ENCODE results near the gene FHOD3. TPM values are rescaled to one million over a fixed set of nuclear protein-coding genes. Genes with fewer than 3 reads are reported as not detected.

Gene FHOD3
- total and polyA plus RNA-seq, 2 of the 4 experiments (the other 2 are of a cell fraction) = 14.6 to 16.0 TPM

DNA sequence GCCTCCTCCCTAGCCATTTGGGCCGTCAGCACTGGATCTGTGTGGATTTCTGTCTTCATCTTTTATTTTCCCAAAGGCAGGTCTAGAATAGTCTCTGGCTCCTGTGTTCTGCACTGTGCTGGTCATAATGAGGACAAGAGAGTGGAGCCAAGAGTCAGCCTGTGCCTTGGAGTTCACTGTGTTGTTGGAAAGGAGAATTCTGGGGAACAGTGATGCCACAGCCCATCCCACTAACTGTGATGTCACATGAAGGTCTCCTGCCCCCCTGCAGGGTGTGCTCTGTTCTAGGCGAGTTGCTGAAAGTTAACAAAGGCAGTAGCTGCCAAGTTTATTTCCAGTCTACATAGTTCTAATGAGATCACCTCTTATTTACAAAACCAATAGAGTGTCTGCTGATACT is 282.8 kb downstream of the FHOD3 start:
- Histone ChIP-seq H3K36me3 (ENCODE audit: control insufficient read depth, insufficient read depth, low read length) (no peaks in the 10 kb centered on the region), H3K23ac (ENCODE audit: low read depth, low read length) (peak overlapping the region; percentile 85), H3K4me2 (ENCODE audit: low read depth, low read length) (peak overlapping the region; percentile 66; the same call in 1 of the 2 replicates), H2AFZ (replicated peaks; ENCODE audit: low read length, poor library complexity) (peak overlapping the region; percentile 75), H3K27me3 (ENCODE audit: control insufficient read depth, insufficient read depth, low read length) (no peaks in the 10 kb centered on the region), H2BK15ac (ENCODE audit: low read depth, low read length) (peak overlapping the region; percentile 84), H4K20me1 (ENCODE audit: insufficient read depth, low read length) (no peaks in the 10 kb centered on the region), H2AK5ac (ENCODE audit: low read depth, low read length) (peak overlapping the region; percentile 65), H3K14ac (replicated peaks; ENCODE audit: low read depth, low read length) (peak overlapping the region; percentile 93), H3K56ac (ENCODE audit: extremely low read depth, insufficient read depth, low read length) (peak overlapping the region; percentile 58), H4K5ac (ENCODE audit: low read depth, low read length) (peak overlapping the region; percentile 91), H3K9ac (ENCODE audit: low read depth, low read length) (peak overlapping the region; percentile 58; the same call in 1 of the 2 replicates), H2AK9ac (replicated peaks; ENCODE audit: low read depth, low read length, poor library complexity) (peak overlapping the region; percentile 6), H4K8ac (ENCODE audit: low read depth in 2 of 2, low read length in 2 of 2) (peak overlapping the region; percentile 51 to 91), H4K91ac (ENCODE audit: insufficient read depth, low read depth, low read length) (peak overlapping the region; percentile 90), H3K18ac (ENCODE audit: low read depth, low read length) (peak overlapping the region; percentile 63), H3K4ac (ENCODE audit: low read depth, low read length) (peak overlapping the region; percentile 95), H3K9me3 (ENCODE audit: control insufficient read depth, insufficient read depth, low read length) (no peaks in the 10 kb centered on the region), H3K4me1 (ENCODE audit: control insufficient read depth, insufficient read depth, low read length) (peaks cover 28% of the 10 kb centered on the region), H3K4me3 (ENCODE audit: insufficient read depth, low read depth, low read length) (no peak overlapping the region), H2BK120ac (ENCODE audit: low read depth, low read length) (peak overlapping the region; percentile 99), H3K27ac (ENCODE audit: insufficient read depth, low read length) (peak overlapping the region; percentile 85), H2BK20ac (ENCODE audit: low read depth, low read length) (peak overlapping the region; percentile 92), H2BK5ac (ENCODE audit: low read depth, low read length, poor library complexity, severe bottlenecking) (peak overlapping the region; percentile 97), H3K9me1 (ENCODE audit: insufficient read depth, low read length) (peaks cover 22% of the 10 kb centered on the region), H3K79me1 (ENCODE audit: low read depth in 1 of 2, low read length in 2 of 2) (peaks cover 0 to 17% of the 10 kb centered on the region in 2 experiments; a peak in 2 of 4 replicates)
- peak; percentile 51 for DNase-seq
- ATAC-seq (ENCODE audit: low read depth) = peak; percentile 73
- in situ Hi-C loops (cut with MboI; ENCODE audit: low sequenced_read_pairs) (no loop called here), intact Hi-C loops (cut with micrococcal nuclease) (no loop called here), dilution Hi-C loops (cut with HindIII; ENCODE audit: low sequenced_read_pairs, unreplicated experiment) (no loop called here)
- BruUV-seq (replicated peaks) = no TSS peak
- CTCF ChIA-PET = no interaction called here
- TF ChIP-seq, protein P1, sequence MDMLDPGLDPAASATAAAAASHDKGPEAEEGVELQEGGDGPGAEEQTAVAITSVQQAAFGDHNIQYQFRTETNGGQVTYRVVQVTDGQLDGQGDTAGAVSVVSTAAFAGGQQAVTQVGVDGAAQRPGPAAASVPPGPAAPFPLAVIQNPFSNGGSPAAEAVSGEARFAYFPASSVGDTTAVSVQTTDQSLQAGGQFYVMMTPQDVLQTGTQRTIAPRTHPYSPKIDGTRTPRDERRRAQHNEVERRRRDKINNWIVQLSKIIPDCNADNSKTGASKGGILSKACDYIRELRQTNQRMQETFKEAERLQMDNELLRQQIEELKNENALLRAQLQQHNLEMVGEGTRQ (IDR thresholded peaks at IDR 0.05; ENCODE audit: low read depth, low read length) = 0 out of 2 replicates have a peak, but pooled peaks have one; percentile 10
- TF ChIP-seq RAD21 (IDR thresholded peaks at IDR 0.05; ENCODE audit: low read length) = no peak
- TF ChIP-seq, protein P2, sequence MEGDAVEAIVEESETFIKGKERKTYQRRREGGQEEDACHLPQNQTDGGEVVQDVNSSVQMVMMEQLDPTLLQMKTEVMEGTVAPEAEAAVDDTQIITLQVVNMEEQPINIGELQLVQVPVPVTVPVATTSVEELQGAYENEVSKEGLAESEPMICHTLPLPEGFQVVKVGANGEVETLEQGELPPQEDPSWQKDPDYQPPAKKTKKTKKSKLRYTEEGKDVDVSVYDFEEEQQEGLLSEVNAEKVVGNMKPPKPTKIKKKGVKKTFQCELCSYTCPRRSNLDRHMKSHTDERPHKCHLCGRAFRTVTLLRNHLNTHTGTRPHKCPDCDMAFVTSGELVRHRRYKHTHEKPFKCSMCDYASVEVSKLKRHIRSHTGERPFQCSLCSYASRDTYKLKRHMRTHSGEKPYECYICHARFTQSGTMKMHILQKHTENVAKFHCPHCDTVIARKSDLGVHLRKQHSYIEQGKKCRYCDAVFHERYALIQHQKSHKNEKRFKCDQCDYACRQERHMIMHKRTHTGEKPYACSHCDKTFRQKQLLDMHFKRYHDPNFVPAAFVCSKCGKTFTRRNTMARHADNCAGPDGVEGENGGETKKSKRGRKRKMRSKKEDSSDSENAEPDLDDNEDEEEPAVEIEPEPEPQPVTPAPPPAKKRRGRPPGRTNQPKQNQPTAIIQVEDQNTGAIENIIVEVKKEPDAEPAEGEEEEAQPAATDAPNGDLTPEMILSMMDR (conservative IDR thresholded peaks at IDR 0.05; ENCODE audit: low read depth, low read length) = peak; percentile 25
- POLR2A ChIA-PET (ENCODE audit: unreplicated experiment) = no interaction called here
- WGBS, 2 experiments (ENCODE audit: extremely low coverage in 2 of 2, insufficient read length in 1 of 2) = no CpG with 5 or more reads among the region's 2 CpGs

All from IMR-90 (cell line).